Kidney epithelial cell (primary cell): ENCODE measurements around the gene NTNG1. TPM values are rescaled to one million over a fixed set of nuclear protein-coding genes. Genes with fewer than 3 reads are reported as not detected.

Source experiments
- DNase-seq: peaks from one replicate; pipeline ENCODE4 v3.0.0-alpha.2; 2010; ENCODE audit warnings: low read depth
- H3K27me3 ChIP-seq: 2 replicates; pipeline ENCODE4 v1.6.0; 2011; ENCODE audit warnings: low read length; ENCODE audit not compliant: control insufficient read depth, insufficient read depth
- H3K36me3 ChIP-seq: 2 replicates; pipeline ENCODE4 v1.5.1; 2011; ENCODE audit warnings: low read length; ENCODE audit not compliant: control insufficient read depth, insufficient read depth
- H3K4me3 ChIP-seq: 2 replicates; pipeline ENCODE4 v1.5.1; 2011; ENCODE audit warnings: low read depth, mild to moderate bottlenecking, control low read depth, low read length
- total RNA-seq: library from RNA; depleted of rRNA; stranded (reverse); fragments of >200 nt; gene quantifications from 2 replicates; pipeline ENCODE4 v1.2.3, GENCODE V29; 2015
- TF ChIP-seq, protein P1 (sequence below): IDR thresholded peaks from 2 replicates; pipeline ENCODE4 v1.5.1; 2011; ENCODE audit warnings: mild to moderate bottlenecking, moderate library complexity, low read length, control low read depth, inconsistent platforms; ENCODE audit not compliant: insufficient read depth, poor library complexity, severe bottlenecking

Gene NTNG1
- total RNA-seq, 1 donor from 2014 or later = 3.7 TPM

DNA sequence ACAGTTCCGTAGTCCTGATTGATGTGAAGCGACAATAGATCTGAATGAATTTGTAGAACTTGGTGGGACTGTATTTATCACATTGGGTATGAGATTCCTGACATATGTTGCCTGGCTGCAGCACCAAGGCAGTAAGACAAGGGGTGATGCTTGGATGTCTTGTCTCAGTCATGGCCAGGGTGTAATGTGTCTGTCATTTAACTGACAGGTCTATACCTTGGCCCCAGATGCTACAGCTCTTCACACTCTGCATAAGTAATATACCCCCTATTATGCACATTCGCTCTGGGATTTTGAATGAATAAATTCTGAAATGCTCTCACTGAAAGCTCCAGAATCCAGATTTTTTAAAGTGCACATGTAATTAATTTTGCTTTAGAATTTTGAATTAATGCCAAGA, 47.3 kb downstream of the NTNG1 start:
- TF ChIP-seq, protein P1, sequence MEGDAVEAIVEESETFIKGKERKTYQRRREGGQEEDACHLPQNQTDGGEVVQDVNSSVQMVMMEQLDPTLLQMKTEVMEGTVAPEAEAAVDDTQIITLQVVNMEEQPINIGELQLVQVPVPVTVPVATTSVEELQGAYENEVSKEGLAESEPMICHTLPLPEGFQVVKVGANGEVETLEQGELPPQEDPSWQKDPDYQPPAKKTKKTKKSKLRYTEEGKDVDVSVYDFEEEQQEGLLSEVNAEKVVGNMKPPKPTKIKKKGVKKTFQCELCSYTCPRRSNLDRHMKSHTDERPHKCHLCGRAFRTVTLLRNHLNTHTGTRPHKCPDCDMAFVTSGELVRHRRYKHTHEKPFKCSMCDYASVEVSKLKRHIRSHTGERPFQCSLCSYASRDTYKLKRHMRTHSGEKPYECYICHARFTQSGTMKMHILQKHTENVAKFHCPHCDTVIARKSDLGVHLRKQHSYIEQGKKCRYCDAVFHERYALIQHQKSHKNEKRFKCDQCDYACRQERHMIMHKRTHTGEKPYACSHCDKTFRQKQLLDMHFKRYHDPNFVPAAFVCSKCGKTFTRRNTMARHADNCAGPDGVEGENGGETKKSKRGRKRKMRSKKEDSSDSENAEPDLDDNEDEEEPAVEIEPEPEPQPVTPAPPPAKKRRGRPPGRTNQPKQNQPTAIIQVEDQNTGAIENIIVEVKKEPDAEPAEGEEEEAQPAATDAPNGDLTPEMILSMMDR = no peak
- no peak overlapping the region for H3K4me3 ChIP-seq
- no peaks in the 10 kb centered on the region for H3K27me3 ChIP-seq
- no peak for DNase-seq
- no peaks in the 10 kb centered on the region for H3K36me3 ChIP-seq

- Histone ChIP-seq H3K36me3 (no peaks in the 10 kb centered on the region), H3K4me3 (no peak overlapping the region), H3K27me3 (no peaks in the 10 kb centered on the region)
- DNase-seq = no peak
- TF ChIP-seq, protein P1 = no peak
Measured at GRCh38 chr1:107194380-107194779, 53.5 kb downstream of the NTNG1 start.

DNA sequence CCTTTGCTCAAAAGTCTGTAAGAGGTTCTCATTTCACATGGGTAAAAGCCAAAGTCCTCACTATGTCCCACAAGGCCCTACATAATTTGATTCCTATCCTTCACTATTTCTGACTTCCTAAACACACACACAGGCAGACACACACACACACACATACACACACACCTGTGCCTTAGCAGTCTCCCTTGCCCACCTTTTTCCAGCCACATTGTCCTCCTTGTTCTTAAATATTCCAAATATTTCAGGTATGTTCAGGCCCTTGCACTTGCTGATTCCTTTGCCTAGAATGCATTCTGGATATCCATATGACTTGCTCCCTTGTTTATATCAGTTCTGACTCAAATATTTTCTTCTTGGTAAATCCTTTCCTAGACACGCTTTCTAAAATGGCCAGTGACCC, 54.6 kb downstream of the NTNG1 start:
- Histone ChIP-seq H3K27me3 (no peaks in the 10 kb centered on the region), H3K4me3 (no peak overlapping the region), H3K36me3 (no peaks in the 10 kb centered on the region)
- TF ChIP-seq, protein P1 = no peak
- DNase-seq = no peak

DNA sequence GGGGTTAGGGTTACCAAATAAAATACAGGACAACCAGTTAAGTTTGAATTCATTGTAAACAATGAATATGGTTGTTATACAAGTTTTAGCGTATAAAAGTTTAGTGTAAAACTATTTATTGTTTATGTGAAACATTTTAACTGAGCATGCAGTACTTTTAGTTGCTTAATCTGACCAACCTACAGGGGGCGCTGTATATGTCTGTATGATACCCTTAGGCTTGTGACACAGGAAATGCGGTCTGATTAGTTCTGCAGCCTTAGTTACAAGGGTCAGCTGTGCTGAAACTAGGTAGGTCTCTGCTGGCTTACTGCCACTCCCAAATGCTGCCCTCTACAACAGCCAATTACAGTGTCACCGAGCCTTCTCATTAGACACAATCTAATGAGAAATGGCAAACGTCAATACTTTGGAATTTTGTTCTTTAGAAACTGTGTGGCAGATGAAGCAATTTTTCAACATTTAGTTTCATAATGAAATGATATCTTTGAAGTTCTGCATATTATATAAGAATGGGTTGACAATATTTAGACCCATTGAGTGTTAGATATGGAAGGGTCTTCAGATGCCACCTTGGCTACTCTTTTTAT, 56.2 kb downstream of the NTNG1 start:
- H3K36me3 ChIP-seq = no peaks in the 10 kb centered on the region
- H3K27me3 ChIP-seq = no peaks in the 10 kb centered on the region
- DNase-seq = no peak
- no peak overlapping the region for H3K4me3 ChIP-seq
- TF ChIP-seq, protein P1 = peak; percentile 23

GRCh38 chr1:107198561-107198960, 57.7 kb downstream of the NTNG1 start:
- Histone ChIP-seq H3K4me3 (no peak overlapping the region), H3K36me3 (no peaks in the 10 kb centered on the region), H3K27me3 (no peaks in the 10 kb centered on the region)
- TF ChIP-seq, protein P1 = no peak
- DNase-seq = no peak

DNA sequence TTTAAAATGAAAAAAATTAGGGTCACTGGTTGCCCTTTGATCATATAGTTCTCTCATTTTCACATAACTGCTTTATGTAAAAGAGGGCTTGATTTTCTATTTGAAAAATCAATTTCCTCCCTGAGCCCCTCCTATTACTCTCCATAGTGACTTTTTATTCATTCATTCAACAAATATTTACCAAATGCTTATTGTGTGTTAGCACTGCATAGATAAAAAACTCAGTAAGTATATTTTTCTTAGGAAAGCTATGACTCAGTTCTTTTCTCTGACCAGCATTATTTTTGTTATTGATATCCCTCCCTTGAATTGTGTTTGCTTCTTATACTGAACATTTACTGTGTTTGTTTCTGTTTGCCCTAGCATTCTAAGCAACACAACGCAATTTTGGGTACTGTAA, 59.8 kb downstream of the NTNG1 start:
- no peak for DNase-seq
- Histone ChIP-seq H3K27me3 (no peaks in the 10 kb centered on the region), H3K4me3 (no peak overlapping the region), H3K36me3 (no peaks in the 10 kb centered on the region)
- TF ChIP-seq, protein P1 = no peak
